ENCODE data around the gene RNASEH2C. TPM values are rescaled to one million over a fixed set of nuclear protein-coding genes. Genes with fewer than 3 reads are reported as not detected.
"Not testable (repeated sequence)": the region's sequence is repeated elsewhere in the genome, so short reads cannot be mapped to it uniquely, and the experiment has no call there.

RNASEH2C gene
- total RNA-seq, 1 experiment from 2014 or later = 76.4 TPM

DNA sequence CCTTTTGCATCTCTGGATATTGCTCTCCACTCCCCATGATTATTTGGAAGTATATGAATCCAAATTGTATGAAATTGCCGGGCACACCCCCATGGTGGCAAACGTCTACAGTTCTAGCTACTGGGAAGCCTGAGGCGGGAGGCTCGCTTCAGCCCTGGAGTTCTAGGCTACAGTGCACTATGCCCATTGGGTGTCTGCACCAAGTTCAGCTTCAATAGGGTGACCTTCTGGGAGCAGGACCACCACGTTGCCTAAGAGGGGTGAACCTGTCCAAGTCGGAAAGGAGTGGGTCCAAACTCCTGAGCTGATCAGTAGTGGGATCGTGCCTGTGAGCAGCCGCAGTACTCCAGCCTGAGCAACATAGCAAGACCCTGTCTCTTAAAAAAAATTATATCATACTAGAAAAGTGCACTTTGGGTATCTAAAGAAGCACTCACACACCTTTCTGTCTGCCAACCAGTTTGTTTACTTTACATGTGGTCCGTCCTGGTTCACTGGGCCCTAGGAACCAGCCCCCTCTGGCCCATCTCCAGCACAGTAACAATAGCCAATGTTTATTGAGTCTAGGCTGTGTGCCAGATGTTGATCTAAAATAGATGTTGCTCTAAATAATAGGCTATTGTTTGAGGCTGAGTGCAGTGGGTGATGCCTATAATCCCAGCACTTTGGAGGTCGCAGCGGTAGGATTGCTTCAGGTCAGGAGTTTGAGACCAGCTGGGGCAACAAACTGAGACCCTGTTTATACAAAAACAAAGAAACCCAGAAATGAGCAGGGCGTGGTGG is 24.9 kb downstream of the RNASEH2C start:
- H3K4me3 Mint-ChIP-seq (ENCODE audit: unreplicated experiment) = no peak overlapping the region
- DNase-seq = no peak
- no peaks in the 10 kb centered on the region for H3K27me3 ChIP-seq (replicated peaks; ENCODE audit: control insufficient read depth, insufficient read depth, low read length)
- peaks cover 3% of the 10 kb centered on the region for H3K27me3 Mint-ChIP-seq (ENCODE audit: insufficient read depth, unreplicated experiment)
- TF ChIP-seq, protein P1, sequence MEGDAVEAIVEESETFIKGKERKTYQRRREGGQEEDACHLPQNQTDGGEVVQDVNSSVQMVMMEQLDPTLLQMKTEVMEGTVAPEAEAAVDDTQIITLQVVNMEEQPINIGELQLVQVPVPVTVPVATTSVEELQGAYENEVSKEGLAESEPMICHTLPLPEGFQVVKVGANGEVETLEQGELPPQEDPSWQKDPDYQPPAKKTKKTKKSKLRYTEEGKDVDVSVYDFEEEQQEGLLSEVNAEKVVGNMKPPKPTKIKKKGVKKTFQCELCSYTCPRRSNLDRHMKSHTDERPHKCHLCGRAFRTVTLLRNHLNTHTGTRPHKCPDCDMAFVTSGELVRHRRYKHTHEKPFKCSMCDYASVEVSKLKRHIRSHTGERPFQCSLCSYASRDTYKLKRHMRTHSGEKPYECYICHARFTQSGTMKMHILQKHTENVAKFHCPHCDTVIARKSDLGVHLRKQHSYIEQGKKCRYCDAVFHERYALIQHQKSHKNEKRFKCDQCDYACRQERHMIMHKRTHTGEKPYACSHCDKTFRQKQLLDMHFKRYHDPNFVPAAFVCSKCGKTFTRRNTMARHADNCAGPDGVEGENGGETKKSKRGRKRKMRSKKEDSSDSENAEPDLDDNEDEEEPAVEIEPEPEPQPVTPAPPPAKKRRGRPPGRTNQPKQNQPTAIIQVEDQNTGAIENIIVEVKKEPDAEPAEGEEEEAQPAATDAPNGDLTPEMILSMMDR (IDR thresholded peaks at IDR 0.05; ENCODE audit: insufficient read depth in 1 of 2, low read depth in 1 of 2, low read length in 1 of 2, severe bottlenecking in 1 of 2, unreplicated experiment in 1 of 2) = no peak
- H3K4me1 Mint-ChIP-seq (ENCODE audit: low read depth, unreplicated experiment) = peaks cover 7% of the 10 kb centered on the region
- no peaks in the 10 kb centered on the region for H3K9me3 ChIP-seq
- no peaks in the 10 kb centered on the region for H3K9me3 Mint-ChIP-seq (ENCODE audit: unreplicated experiment)
- no TSS peak for BruUV-seq (replicated peaks)
- ChIA-PET POLR2A (no interaction called here), CTCF (interaction anchor here (0.6 kb wide), 1 partner anchor 314 kb away, joined by 5 read pairs; no protein-coding TSS in a partner anchor)
- intact Hi-C loops (cut with micrococcal nuclease; ENCODE audit: unreplicated experiment) = no loop called here
- peaks cover 5% of the 10 kb centered on the region for H3K36me3 Mint-ChIP-seq (ENCODE audit: insufficient read depth, unreplicated experiment)
- H3K27ac Mint-ChIP-seq (ENCODE audit: unreplicated experiment) = no peak overlapping the region
- no peaks in the 10 kb centered on the region; the same call in 1 of the 2 replicates for H3K36me3 ChIP-seq (ENCODE audit: control insufficient read depth, insufficient read depth, low read length)
- H3K4me1 ChIP-seq = peaks cover 6% of the 10 kb centered on the region
- no peak overlapping the region for H3K4me3 ChIP-seq (ENCODE audit: low read depth, low read length)

DNA sequence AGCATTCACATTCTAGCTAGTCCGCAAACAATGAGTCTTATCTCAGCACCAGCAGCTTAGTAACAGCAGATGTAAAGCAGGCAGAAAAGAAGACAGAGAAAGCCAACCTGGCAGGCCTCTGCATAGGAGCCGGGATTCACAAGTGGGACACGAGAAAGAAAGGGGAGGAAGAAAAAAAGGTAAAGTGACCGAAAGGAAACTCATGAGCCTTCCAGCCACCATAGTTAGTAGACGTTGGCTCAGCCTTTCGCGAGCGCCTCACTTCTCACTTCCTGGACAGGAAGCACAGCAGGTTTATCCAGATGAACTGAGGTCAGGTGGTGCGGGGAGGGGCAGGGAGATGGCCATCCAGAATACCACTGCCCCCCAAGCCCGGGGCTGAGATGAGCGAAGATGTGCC is 28.2 kb downstream of the RNASEH2C start:
- peaks cover 6% of the 10 kb centered on the region for H3K4me1 ChIP-seq
- Mint-ChIP-seq H3K4me1 (ENCODE audit: low read depth, unreplicated experiment) (peaks cover 7% of the 10 kb centered on the region), H3K36me3 (ENCODE audit: insufficient read depth, unreplicated experiment) (no peaks in the 10 kb centered on the region), H3K4me3 (ENCODE audit: unreplicated experiment) (no peak overlapping the region), H3K27ac (ENCODE audit: unreplicated experiment) (no peak overlapping the region), H3K9me3 (ENCODE audit: unreplicated experiment) (no peaks in the 10 kb centered on the region), H3K27me3 (ENCODE audit: insufficient read depth, unreplicated experiment) (no peaks in the 10 kb centered on the region)
- no peak overlapping the region for H3K4me3 ChIP-seq (ENCODE audit: low read depth, low read length)
- intact Hi-C loops (cut with micrococcal nuclease; ENCODE audit: unreplicated experiment) = no loop called here
- DNase-seq = no peak
- ChIA-PET POLR2A (no interaction called here), CTCF (no interaction called here)
- H3K36me3 ChIP-seq (ENCODE audit: control insufficient read depth, insufficient read depth, low read length) = no peaks in the 10 kb centered on the region
- H3K27me3 ChIP-seq (replicated peaks; ENCODE audit: control insufficient read depth, insufficient read depth, low read length) = no peaks in the 10 kb centered on the region
- no TSS peak for BruUV-seq (replicated peaks)
- TF ChIP-seq, protein P1 (IDR thresholded peaks at IDR 0.05; ENCODE audit: insufficient read depth in 1 of 2, low read depth in 1 of 2, low read length in 1 of 2, severe bottlenecking in 1 of 2, unreplicated experiment in 1 of 2) = no peak
- H3K9me3 ChIP-seq = no peaks in the 10 kb centered on the region

DNA sequence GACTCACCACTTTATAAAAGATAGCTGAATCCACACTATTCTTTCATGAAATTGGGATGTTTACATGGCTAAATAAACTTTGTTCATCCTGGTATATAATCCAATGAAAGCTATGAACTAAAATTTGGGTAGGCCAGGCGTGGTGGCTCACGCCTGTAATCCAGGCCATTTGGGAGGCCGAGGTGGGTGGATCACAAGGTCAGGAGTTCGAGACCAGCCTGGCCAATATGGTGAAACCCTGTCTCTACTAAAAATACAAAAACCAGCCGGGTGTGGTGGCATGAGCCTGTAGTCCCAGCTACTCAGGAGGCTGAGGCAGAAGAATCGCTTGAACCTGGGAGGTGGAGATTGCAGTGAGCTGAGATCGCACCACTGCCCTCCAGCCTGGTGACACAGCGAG is 28.8 kb downstream of the RNASEH2C start:
- H3K4me3 Mint-ChIP-seq (ENCODE audit: unreplicated experiment); BruUV-seq (replicated peaks); H3K27ac Mint-ChIP-seq (ENCODE audit: unreplicated experiment); H3K4me1 Mint-ChIP-seq (ENCODE audit: low read depth, unreplicated experiment); POLR2A ChIA-PET; DNase-seq; H3K27me3 ChIP-seq (replicated peaks; ENCODE audit: control insufficient read depth, insufficient read depth, low read length); H3K27me3 Mint-ChIP-seq (ENCODE audit: insufficient read depth, unreplicated experiment); H3K36me3 Mint-ChIP-seq (ENCODE audit: insufficient read depth, unreplicated experiment); H3K4me1 ChIP-seq; H3K4me3 ChIP-seq (ENCODE audit: low read depth, low read length); H3K36me3 ChIP-seq (ENCODE audit: control insufficient read depth, insufficient read depth, low read length); intact Hi-C loops (cut with micrococcal nuclease; ENCODE audit: unreplicated experiment); H3K9me3 Mint-ChIP-seq (ENCODE audit: unreplicated experiment); H3K9me3 ChIP-seq: not testable (repeated sequence)
- CTCF ChIA-PET = interaction anchor here (0.6 kb wide), 1 partner anchor 12 kb away, joined by 3 read pairs; no protein-coding TSS in a partner anchor
